ENCODE measurements around the gene LRRC4.

- TF ChIP-seq POLR2A (IDR thresholded peaks at IDR 0.05; ENCODE audit: low read depth, low read length), result no peak
- no peak for TF ChIP-seq CTCF (IDR thresholded peaks at IDR 0.05; ENCODE audit: extremely low read depth in 1 of 2, insufficient read depth in 1 of 2, low read depth in 1 of 2, low read length in 2 of 2)
- no peak for TF ChIP-seq GATA2 (IDR thresholded peaks at IDR 0.05; ENCODE audit: insufficient read depth, insufficient read length, low read depth, low read length)
- TF ChIP-seq EZH2 (IDR thresholded peaks at IDR 0.05; ENCODE audit: borderline replicate concordance, low read depth, low read length, severe bottlenecking), result no peak
- TF ChIP-seq POLR2AphosphoS5 (IDR thresholded peaks at IDR 0.05; ENCODE audit: insufficient read depth, low read depth, low read length), result no peak
Measured at GRCh38 chr7:127988751-127989150, 42.5 kb downstream of the LRRC4 start.
